ENCODE data around the gene NOP53. TPM values are rescaled to one million over a fixed set of nuclear protein-coding genes. Genes with fewer than 3 reads are reported as not detected.

The NOP53 gene
- total RNA-seq (100 to 1,000 TPM; 130 to 157 TPM), polyA plus RNA-seq (ENCODE audit: insufficient read length in 6 of 6) (100 to 1,000 TPM; 439 to 557 (median 478) TPM)
- long read RNA-seq, donor 1, transcript NOP53-201 (13 exons, 1,528 nt), result major isoform, 272 of 471 reads
- long read RNA-seq, donor 1, partial matches to known transcripts, result 178 of 471 reads
- long read RNA-seq, donor 1, other reads (novel, unspliced or antisense), result 19 of 471 reads
- long read RNA-seq, donor 2, transcript NOP53-201 (13 exons, 1,528 nt), result major isoform, 221 of 416 reads
- long read RNA-seq, donor 2, transcript NOP53-206 (2 exons, 265 nt), result minor isoform, 17 of 416 reads
- long read RNA-seq, donor 2, partial matches to known transcripts, result 177 of 416 reads
- long read RNA-seq, donor 2, other reads (novel, unspliced or antisense), result 0 of 416 reads
- long read RNA-seq, donor 3, transcript NOP53-201 (13 exons, 1,528 nt), result major isoform, 232 of 321 reads
- long read RNA-seq, donor 3, partial matches to known transcripts, result 83 of 321 reads
- long read RNA-seq, donor 3, other reads (novel, unspliced or antisense), result 0 of 321 reads
- long read RNA-seq, donor 4, transcript NOP53-201 (13 exons, 1,528 nt), result major isoform, 315 of 350 reads
- long read RNA-seq, donor 4, partial matches to known transcripts, result 28 of 350 reads
- long read RNA-seq, donor 4, other reads (novel, unspliced or antisense), result 7 of 350 reads
- long read RNA-seq, donor 5, transcript NOP53-201 (13 exons, 1,528 nt), result major isoform, 207 of 345 reads
- long read RNA-seq, donor 5, transcript NOP53-206 (2 exons, 265 nt), result minor isoform, 6 of 345 reads
- long read RNA-seq, donor 5, partial matches to known transcripts, result 124 of 345 reads
- long read RNA-seq, donor 5, other reads (novel, unspliced or antisense), result 6 of 345 reads
- long read RNA-seq, donor 6, transcript NOP53-206 (2 exons, 265 nt), result minor isoform, 7 of 301 reads
- long read RNA-seq, donor 6, transcript NOP53-201 (13 exons, 1,528 nt), result major isoform, 166 of 301 reads
- long read RNA-seq, donor 6, partial matches to known transcripts, result 127 of 301 reads
- long read RNA-seq, donor 6, other reads (novel, unspliced or antisense), result 0 of 301 reads
- long read RNA-seq, donor 7, transcript NOP53-201 (13 exons, 1,528 nt), result major isoform, 92 of 143 reads
- long read RNA-seq, donor 7, partial matches to known transcripts, result 46 of 143 reads
- long read RNA-seq, donor 7, other reads (novel, unspliced or antisense), result 0 of 143 reads
- long read RNA-seq, donor 8, transcript NOP53-201 (13 exons, 1,528 nt), result major isoform, 108 of 173 reads
- long read RNA-seq, donor 8, partial matches to known transcripts, result 61 of 173 reads
- long read RNA-seq, donor 8, other reads (novel, unspliced or antisense), result 0 of 173 reads
- long read RNA-seq, donor 9, partial matches to known transcripts, result 0 of 7 reads
- long read RNA-seq, donor 9, other reads (novel, unspliced or antisense), result 0 of 7 reads
- long read RNA-seq, donor 10, transcript NOP53-201 (13 exons, 1,528 nt), result major isoform, 320 of 362 reads
- long read RNA-seq, donor 10, partial matches to known transcripts, result 32 of 362 reads
- long read RNA-seq, donor 10, other reads (novel, unspliced or antisense), result 10 of 362 reads
- long read RNA-seq, donor 11, result 0 reads
- long read RNA-seq, donor 12, transcript NOP53-201 (13 exons, 1,528 nt), result major isoform, 129 of 178 reads
- long read RNA-seq, donor 12, partial matches to known transcripts, result 44 of 178 reads
- long read RNA-seq, donor 12, other reads (novel, unspliced or antisense), result 0 of 178 reads

DNA sequence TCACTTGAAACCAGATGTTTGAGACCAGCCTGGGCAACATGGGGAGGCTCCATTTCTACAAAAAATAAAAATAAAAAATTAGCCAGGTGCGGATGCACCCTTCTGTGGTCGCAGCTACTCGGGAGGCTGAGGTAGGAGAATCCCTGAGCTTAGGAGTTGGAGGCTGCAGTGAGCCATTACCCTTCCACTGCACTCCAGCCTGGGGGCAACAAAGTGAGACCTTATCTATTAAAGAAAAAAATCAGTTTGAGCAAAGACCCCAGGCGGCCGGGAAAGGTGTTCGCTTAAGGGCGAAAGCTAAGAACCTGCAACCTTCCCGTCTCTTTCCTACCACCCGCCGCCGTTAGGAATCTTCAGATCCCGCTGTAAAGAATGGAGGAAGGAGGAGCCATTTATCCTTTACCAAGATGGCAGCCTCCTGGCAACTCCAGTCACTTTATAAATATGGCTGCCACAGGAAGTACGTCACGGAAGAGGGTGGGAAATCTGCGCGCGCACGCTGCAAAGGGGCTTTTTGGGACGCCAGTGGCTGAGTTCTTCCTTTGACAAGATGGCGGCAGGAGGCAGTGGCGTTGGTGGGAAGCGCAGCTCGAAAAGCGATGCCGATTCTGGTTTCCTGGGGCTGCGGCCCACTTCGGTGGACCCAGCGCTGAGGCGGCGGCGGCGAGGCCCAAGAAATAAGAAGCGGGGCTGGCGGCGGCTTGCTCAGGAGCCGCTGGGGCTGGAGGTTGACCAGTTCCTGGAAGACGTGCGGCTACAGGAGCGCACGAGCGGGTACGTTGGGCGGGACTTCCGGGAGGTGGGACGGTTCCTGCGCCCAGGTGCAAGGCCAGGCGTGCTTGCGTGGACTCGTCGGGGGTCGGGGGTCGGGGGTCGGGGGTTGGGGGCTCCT, at the start of gene NOP53:
Gene NOP53 (plus strand): TSS at position 537 of the 892 bp plus-strand sequence. CDS start 14 bp downstream, at position 551.
- DNase-seq (peak; percentile 95 to 97 (median 96)), ATAC-seq (peak; percentile 60)
- H3K4me3 ChIP-seq, result peak within 1 kb of the TSS; percentile 73 to 87
- H3K36me3 ChIP-seq, result peaks cover 0 to 52% of the 10 kb centered on the region in 2 donors
- peaks cover 24 to 60% of the 10 kb centered on the region in 2 donors for H3K4me1 ChIP-seq
- TF ChIP-seq, protein P1, sequence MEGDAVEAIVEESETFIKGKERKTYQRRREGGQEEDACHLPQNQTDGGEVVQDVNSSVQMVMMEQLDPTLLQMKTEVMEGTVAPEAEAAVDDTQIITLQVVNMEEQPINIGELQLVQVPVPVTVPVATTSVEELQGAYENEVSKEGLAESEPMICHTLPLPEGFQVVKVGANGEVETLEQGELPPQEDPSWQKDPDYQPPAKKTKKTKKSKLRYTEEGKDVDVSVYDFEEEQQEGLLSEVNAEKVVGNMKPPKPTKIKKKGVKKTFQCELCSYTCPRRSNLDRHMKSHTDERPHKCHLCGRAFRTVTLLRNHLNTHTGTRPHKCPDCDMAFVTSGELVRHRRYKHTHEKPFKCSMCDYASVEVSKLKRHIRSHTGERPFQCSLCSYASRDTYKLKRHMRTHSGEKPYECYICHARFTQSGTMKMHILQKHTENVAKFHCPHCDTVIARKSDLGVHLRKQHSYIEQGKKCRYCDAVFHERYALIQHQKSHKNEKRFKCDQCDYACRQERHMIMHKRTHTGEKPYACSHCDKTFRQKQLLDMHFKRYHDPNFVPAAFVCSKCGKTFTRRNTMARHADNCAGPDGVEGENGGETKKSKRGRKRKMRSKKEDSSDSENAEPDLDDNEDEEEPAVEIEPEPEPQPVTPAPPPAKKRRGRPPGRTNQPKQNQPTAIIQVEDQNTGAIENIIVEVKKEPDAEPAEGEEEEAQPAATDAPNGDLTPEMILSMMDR (IDR thresholded peaks at IDR 0.05), result no peak
- H3K9me3 ChIP-seq, result no peaks in the 10 kb centered on the region
- H3K27me3 ChIP-seq, result no peaks in the 10 kb centered on the region
- peak within 1 kb of the TSS; percentile 94 to 97 for H3K27ac ChIP-seq
- intact Hi-C loops (cut with DNase I), result no loop called here

DNA sequence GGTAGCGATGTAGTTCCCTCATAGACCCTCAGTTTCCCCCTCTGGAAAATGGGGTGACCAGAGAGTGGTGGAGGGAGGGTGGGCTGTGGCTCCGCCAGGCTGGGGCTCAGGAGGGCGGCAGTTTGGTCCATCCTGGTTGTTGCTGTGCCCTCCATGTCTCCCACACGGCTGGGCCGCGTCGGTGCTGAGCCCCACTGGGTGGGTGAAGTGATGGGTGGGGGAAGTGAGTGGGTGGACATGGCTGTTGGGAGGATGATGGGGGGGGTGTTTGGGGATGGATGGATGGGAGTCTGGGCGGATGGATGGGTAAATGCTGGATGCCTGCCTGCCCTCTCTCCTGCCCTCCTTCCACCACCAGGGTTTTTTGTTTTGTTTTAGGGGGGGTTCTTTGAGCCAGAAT, 48.7 kb upstream of the NOP53 start:
- Histone ChIP-seq H3K27me3 (no peaks in the 10 kb centered on the region), H3K4me1 (peaks cover 0 to 7% of the 10 kb centered on the region in 2 donors), H3K9me3 (no peaks in the 10 kb centered on the region), H3K4me3 (no peak overlapping the region), H3K27ac (no peak overlapping the region), H3K36me3 (peaks cover 0 to 70% of the 10 kb centered on the region in 2 donors)
- ATAC-seq (no peak), DNase-seq (peak in 1 of 4 donors; percentile 59)
- TF ChIP-seq, protein P1 (IDR thresholded peaks at IDR 0.05), result no peak
- intact Hi-C loops (cut with DNase I), result loop anchor here in 1 of 2 donors (10.0 kb wide), 1 partner anchor 92 kb away; the partner anchor contains the start of gene BICRA

DNA sequence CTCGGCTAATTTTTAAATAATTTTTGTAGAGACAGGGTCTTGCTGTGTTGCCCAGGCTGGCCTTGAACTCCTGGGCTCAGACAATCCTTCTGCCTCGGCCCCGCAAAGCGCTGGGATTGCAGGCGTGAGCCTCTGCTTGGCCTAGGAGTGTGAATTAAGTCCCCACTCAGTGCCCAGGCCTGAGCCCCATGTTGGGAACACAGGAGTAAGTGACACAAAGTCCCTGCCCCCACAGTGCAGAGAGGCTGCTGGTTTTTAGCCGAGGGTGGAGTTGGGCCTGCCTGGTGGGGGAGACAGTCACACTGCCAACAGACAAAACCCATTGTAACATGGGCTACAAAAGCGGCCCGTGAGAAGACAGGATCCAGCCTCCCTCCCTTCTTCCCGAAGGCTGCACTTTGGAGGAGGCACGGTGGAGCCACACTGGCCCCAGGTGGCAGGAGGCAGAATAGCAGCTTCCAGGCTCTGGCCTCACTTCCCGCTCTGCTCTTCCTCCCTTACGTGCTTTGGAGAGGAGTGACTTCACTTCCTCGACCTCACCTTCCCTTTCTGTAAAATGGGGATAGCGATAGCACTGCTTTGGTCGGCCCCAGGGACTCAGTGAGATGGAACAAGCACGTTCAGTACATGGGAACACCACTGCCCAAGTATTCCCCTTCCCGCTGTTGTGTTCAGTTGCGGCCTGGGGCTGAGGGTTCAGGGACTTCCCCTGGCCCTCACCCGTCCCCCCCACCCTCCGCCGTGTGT, 47.3 kb upstream of the NOP53 start:
- peak; percentile 95 for ATAC-seq
- Histone ChIP-seq H3K36me3 (peaks cover 0 to 70% of the 10 kb centered on the region in 2 donors), H3K9me3 (no peaks in the 10 kb centered on the region), H3K4me1 (peaks cover 0 to 7% of the 10 kb centered on the region in 2 donors), H3K4me3 (no peak overlapping the region), H3K27ac (no peak overlapping the region), H3K27me3 (no peaks in the 10 kb centered on the region)
- intact Hi-C loops (cut with DNase I), result loop anchor here in 1 of 2 donors (10.0 kb wide), 1 partner anchor 93 kb away; the partner anchor contains the start of gene BICRA
- peak; percentile 62 to 90 (median 76) for DNase-seq
- TF ChIP-seq, protein P1 (IDR thresholded peaks at IDR 0.05), result peak; percentile 91 to 93

Data from left lung (tissue), 14 donors.